ENCODE data around the gene DRICH1. TPM values are rescaled to one million over a fixed set of nuclear protein-coding genes. Genes with fewer than 3 reads are reported as not detected.

DRICH1 gene
- total and polyA plus RNA-seq, 2 of the 8 experiments (the other 6 are each of a cell fraction or from before 2014, with no cell fraction given) = 0.21 to 0.28 TPM

DNA sequence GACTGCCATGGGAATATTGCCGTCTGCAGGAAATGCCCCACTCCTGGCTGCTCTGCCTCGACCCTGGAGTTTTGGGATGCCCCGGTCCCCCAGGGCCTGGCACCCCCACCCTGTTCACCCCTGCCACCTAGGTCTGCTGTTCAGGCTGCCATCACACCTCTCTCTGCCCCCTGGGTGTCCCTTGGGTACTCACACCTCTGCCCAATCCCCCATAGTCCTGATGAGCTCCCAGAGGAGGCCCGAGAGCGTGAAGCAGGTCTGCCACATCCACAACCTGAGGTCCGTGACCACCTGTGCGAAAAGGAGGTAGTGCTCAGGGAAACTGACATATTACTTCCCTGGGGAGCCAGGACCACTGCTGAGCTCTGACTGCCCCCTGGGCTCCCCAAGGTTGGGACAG lies 20.2 kb upstream of the DRICH1 start (continued):
- TF ChIP-seq CTCF (IDR thresholded peaks at IDR 0.05; ENCODE audit: control extremely low read depth in 1 of 3, insufficient read depth in 1 of 3, low read depth in 1 of 3, low read length in 3 of 3) = no peak

Measured in H1 (cell line).